Erythroblast (primary cell): Measurements from ENCODE around the gene PTPRD.

Source experiments
- GATA1 ChIP-seq: IDR thresholded peaks from 2 replicates; pipeline ENCODE4 v1.6.1; 2011; ENCODE audit warnings: low read depth, mild to moderate bottlenecking, control low read depth, low read length, moderate library complexity
- POLR2A ChIP-seq: IDR thresholded peaks from 2 replicates; pipeline ENCODE4 v1.6.1; 2011; ENCODE audit warnings: mild to moderate bottlenecking, low read length

DNA sequence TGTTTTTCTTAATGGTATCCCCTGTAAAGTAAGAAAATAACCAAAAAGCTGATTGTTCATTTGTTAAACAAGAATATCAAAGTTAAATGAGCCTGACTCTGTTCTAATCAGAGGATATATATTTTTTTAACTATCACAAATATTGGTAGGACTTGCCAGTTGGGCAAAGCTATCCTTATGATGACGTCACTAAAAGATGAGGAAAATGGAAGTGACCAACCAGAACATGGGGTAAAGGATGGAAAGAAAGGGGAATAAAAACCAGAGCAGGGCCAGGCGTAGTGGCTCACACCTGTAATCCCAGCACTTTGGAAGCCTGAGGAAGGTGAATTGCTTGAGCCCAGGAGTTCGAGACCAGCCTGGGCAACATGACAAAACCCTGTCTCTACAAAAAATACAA, 2001.6 kb downstream of the PTPRD start:
- no peak for TF ChIP-seq POLR2A
- no peak for TF ChIP-seq GATA1
